ENCODE measurements around the gene ERMAP. TPM values are rescaled to one million over a fixed set of nuclear protein-coding genes. Genes with fewer than 3 reads are reported as not detected.

Gene ERMAP
- total and polyA plus RNA-seq, 9 of the 15 experiments (the other 6 are each of a cell fraction or from before 2014, with no cell fraction given) = 8.0 to 31.4 (median 22.5) TPM

- Histone ChIP-seq H3K9ac (ENCODE audit: insufficient read depth in 1 of 2, low read depth in 2 of 2, low read length in 2 of 2) (no peak overlapping the region), H3K9me3 (replicated peaks; ENCODE audit: control insufficient read depth, insufficient read depth, low read depth, low read length) (no peaks in the 10 kb centered on the region), H3K4me1 (replicated peaks in 1 of 2; ENCODE audit: control insufficient read depth in 2 of 2, insufficient read depth in 2 of 2, low read length in 2 of 2) (no peaks in the 10 kb centered on the region), H3K79me2 (ENCODE audit: control insufficient read depth, insufficient read depth, low read length) (no peaks in the 10 kb centered on the region), H3K27ac (ENCODE audit: extremely low read depth, low read depth, low read length) (no peak overlapping the region), H3K36me3 (ENCODE audit: control insufficient read depth, insufficient read depth, low read length) (no peaks in the 10 kb centered on the region), H3K27me3 (ENCODE audit: control insufficient read depth in 2 of 2, insufficient read depth in 2 of 2, low read length in 2 of 2) (peaks cover 0 to 16% of the 10 kb centered on the region in 2 experiments; a peak in 2 of 5 replicates), H3K4me3 (no peak overlapping the region), H4K20me1 (replicated peaks; ENCODE audit: control insufficient read depth, insufficient read depth, low read length) (no peaks in the 10 kb centered on the region), H3K9me1 (ENCODE audit: control insufficient read depth, insufficient read depth, low read length) (no peaks in the 10 kb centered on the region), H2AFZ (ENCODE audit: low read depth, low read length) (no peak overlapping the region), H3K4me2 (ENCODE audit: insufficient read depth, low read length) (no peak overlapping the region)
- POLR2A ChIA-PET = interaction anchor here (1.9 kb wide), 1 partner anchor 34 kb away, joined by 4 read pairs; the partner anchor contains the start of gene ZNF691
- CTCF ChIA-PET (ENCODE audit: low intra/inter-chr PET ratio) = no interaction called here
- ATAC-seq (no peak), FAIRE-seq (no peak), DNase-seq (ENCODE audit: extremely low read depth in 1 of 4, low spot score in 3 of 4) (no peak)
- 2% methylated on average over 4 of the region's 4 CpGs for WGBS (ENCODE audit: insufficient coverage, low coverage, missing lambda C conversion rate)
- intact Hi-C loops (cut with micrococcal nuclease) = no loop called here
- in situ Hi-C loops (cut with MboI) = no loop called here
- no TSS peak for BruUV-seq (replicated peaks)
- TF ChIP-seq CBX3 (IDR thresholded peaks at IDR 0.05; ENCODE audit: borderline replicate concordance in 1 of 2, low read length in 2 of 2) (peak in 1 of 2 experiments; percentile 90; a peak in 2 of 3 replicates), CBX5 (IDR thresholded peaks at IDR 0.05; ENCODE audit: borderline replicate concordance, low read depth) (peak; percentile 77; the same call in 1 of the 2 replicates), TRIM24 (IDR thresholded peaks at IDR 0.05) (peak in 1 of 2 experiments; percentile 40; a peak in 1 of 4 replicates), CTCF (IDR thresholded peaks at IDR 0.05 in 2 of 3, conservative IDR thresholded peaks at IDR 0.05 in 1 of 3; ENCODE audit: insufficient read depth in 2 of 3, low read depth in 1 of 3, low read length in 3 of 3) (no peak), MEF2A (IDR thresholded peaks at IDR 0.05; ENCODE audit: control insufficient read depth, low read depth, low read length) (no peak), ZNF280A (IDR thresholded peaks at IDR 0.05; ENCODE audit: low read depth, partially characterized antibody) (peak; percentile 86), TRIM28 (IDR thresholded peaks at IDR 0.05) (peak; percentile 91)
These were observed 63.5 kb downstream of the ERMAP start for GRCh38 chr1:42880384-42880783.

All from K562 (cell line).